SK-N-SH (cell line): ENCODE data around the gene PHF12. TPM values are rescaled to one million over a fixed set of nuclear protein-coding genes. Genes with fewer than 3 reads are reported as not detected.
A peak's percentile ranks its signal among the peaks of the same experiment; 100 is the strongest.

Source experiments
- CTCF ChIA-PET: fragments of 300-600, 350-600 bp; formaldehyde crosslinking; extraction: SDS; loops from one replicate; lab custom pipeline; 2021; lab: Yijun Ruan, JAX
- POLR2A ChIA-PET: fragments of 350-600 bp; sonication (Branson Sonifier 250); formaldehyde crosslinking; extraction: SDS; loops from one replicate; lab custom pipeline; 2020; ENCODE audit warnings: antibody characterized with exemption, inconsistent platforms; lab: Yijun Ruan, JAX
- DNase-seq: peaks from one replicate; pipeline ENCODE4 v3.0.0; 2012
- H2AFZ ChIP-seq: fragments of 200-600 bp; sonication (generic); 2 replicates; pipeline ENCODE4 v1.8.1; 2016; ENCODE audit warnings: antibody characterized with exemption, mild to moderate bottlenecking, low read depth
- H3F3A ChIP-seq: fragments of 200-600 bp; sonication (generic); replicated peaks from 2 replicates; pipeline ENCODE3; 2016; ENCODE audit warnings: antibody characterized with exemption, mild to moderate bottlenecking; ENCODE audit not compliant: insufficient read depth
- H3K27ac ChIP-seq, 2 experiments: fragments of 200-500 bp in 1 of 2; fragments of 200-600 bp in 1 of 2; sonication (Bioruptor generic) in 1 of 2; sonication (generic), shearing (Covaris generic) in 1 of 2; 2 replicates each; pipeline versions ENCODE4 v1.5.1 to v1.6.1; 2014 to 2016; ENCODE audit warnings: low read depth in 2 of 2, inconsistent platforms in 1 of 2, low read length in 1 of 2, mild to moderate bottlenecking in 1 of 2, mixed read lengths in 1 of 2
- H3K27me3 ChIP-seq: fragments of 200-600 bp; sonication (generic), shearing (Covaris generic); 2 replicates; pipeline ENCODE4 v1.6.1; 2016; ENCODE audit warnings: mixed run types; ENCODE audit not compliant: insufficient read depth
- H3K36me3 ChIP-seq, 2 experiments: fragments of 200-500 bp in 1 of 2; fragments of 200-600 bp in 1 of 2; sonication (Bioruptor generic) in 1 of 2; sonication (generic) in 1 of 2; replicated peaks in 1 of 2; 2 replicates each; pipeline versions ENCODE3 to v1.5.1; 2014 to 2016; ENCODE audit warnings: low read length in 1 of 2, mild to moderate bottlenecking in 1 of 2; ENCODE audit not compliant: insufficient read depth in 2 of 2, control insufficient read depth in 1 of 2
- H3K4me1 ChIP-seq, 2 experiments: fragments of 200-500 bp in 1 of 2; fragments of 200-600 bp in 1 of 2; sonication (Bioruptor generic) in 1 of 2; sonication (generic), shearing (Covaris generic) in 1 of 2; 2 replicates each; pipeline versions ENCODE4 v1.5.1 to v1.6.1; 2014 to 2016; ENCODE audit warnings: low read depth in 1 of 2, low read length in 1 of 2, mixed run types in 1 of 2; ENCODE audit not compliant: insufficient read depth in 2 of 2, control insufficient read depth in 1 of 2
- H3K4me2 ChIP-seq: fragments of 200-600 bp; sonication (generic), shearing (Covaris generic); 2 replicates; pipeline ENCODE4 v1.6.1; 2017; ENCODE audit warnings: mixed run types
- H3K4me3 ChIP-seq, 2 experiments: fragments of 200-500 bp in 1 of 2; fragments of 200-600 bp in 1 of 2; sonication (Bioruptor generic) in 1 of 2; sonication (generic), shearing (Covaris generic) in 1 of 2; 2 replicates each; pipeline versions ENCODE4 v1.5.1 to v1.8.1; 2014 to 2016; ENCODE audit warnings: low read depth in 2 of 2, inconsistent platforms in 1 of 2, low read length in 1 of 2, mild to moderate bottlenecking in 1 of 2, mixed read lengths in 1 of 2, moderate library complexity in 1 of 2
- H3K79me2 ChIP-seq: fragments of 200-600 bp; sonication (generic); 2 replicates; pipeline ENCODE4 v1.8.1; 2017; ENCODE audit warnings: mild to moderate bottlenecking; ENCODE audit not compliant: insufficient read depth
- H3K9ac ChIP-seq: fragments of 200-600 bp; sonication (generic); 2 replicates; pipeline ENCODE4 v1.6.1; 2017; ENCODE audit warnings: mixed run types
- H3K9me2 ChIP-seq: fragments of 200-600 bp; sonication (generic); 2 replicates; pipeline ENCODE4 v1.6.1; 2017; ENCODE audit warnings: mixed run types
- H3K9me3 ChIP-seq: fragments of 200-600 bp; sonication (generic); 2 replicates; pipeline ENCODE4 v1.6.1; 2017; ENCODE audit warnings: mixed run types, mild to moderate bottlenecking, moderate library complexity
- H4K20me1 ChIP-seq: fragments of 200-600 bp; sonication (generic); 2 replicates; pipeline ENCODE4 v1.6.1; 2017; ENCODE audit warnings: mild to moderate bottlenecking, mixed run types; ENCODE audit not compliant: insufficient read depth
- CHD2 ChIP-seq: fragments of 150-350 bp; IDR thresholded peaks from 2 replicates; pipeline ENCODE4 v1.6.1; 2018; ENCODE audit warnings: low read length; ENCODE audit not compliant: partially characterized antibody
- EZH2phosphoT487 ChIP-seq: fragments of 200-600 bp; sonication (generic); IDR thresholded peaks from 2 replicates; pipeline ENCODE4 v1.6.1; 2017; ENCODE audit warnings: low read depth, mixed run types, mild to moderate bottlenecking, antibody characterized with exemption, moderate library complexity, borderline replicate concordance
- FOSL2 ChIP-seq: IDR thresholded peaks from 2 replicates; pipeline ENCODE4 v1.4.0; 2012; ENCODE audit warnings: low read depth, mild to moderate bottlenecking, moderate library complexity, borderline replicate concordance
- JUND ChIP-seq: IDR thresholded peaks from 2 replicates; pipeline ENCODE4 v1.4.0; 2012
- MEF2A ChIP-seq: IDR thresholded peaks from 2 replicates; pipeline ENCODE4 v1.4.0; 2012; ENCODE audit warnings: low read depth, borderline replicate concordance
- MXI1 ChIP-seq: IDR thresholded peaks from 2 replicates; pipeline ENCODE4 v1.6.1; 2012; ENCODE audit warnings: mild to moderate bottlenecking, low read depth, low read length, improper control_type of control experiment
- NFIC ChIP-seq: IDR thresholded peaks from 2 replicates; pipeline ENCODE4 v1.4.0; 2012; ENCODE audit warnings: borderline replicate concordance
- NRF1 ChIP-seq: IDR thresholded peaks from 2 replicates; pipeline ENCODE4 v1.6.1; 2012; ENCODE audit warnings: low read depth, mild to moderate bottlenecking, low read length
- PBX3 ChIP-seq: IDR thresholded peaks from 2 replicates; pipeline ENCODE4; 2012
- POLR2AphosphoS5 ChIP-seq: IDR thresholded peaks from 2 replicates; pipeline ENCODE4 v1.6.1; 2012; ENCODE audit warnings: low read depth, low read length
- REST ChIP-seq: IDR thresholded peaks from 2 replicates; pipeline ENCODE4 v1.6.1; 2012; ENCODE audit warnings: mild to moderate bottlenecking, low read depth, low read length, moderate library complexity
- RXRA ChIP-seq: IDR thresholded peaks from 2 replicates; pipeline ENCODE4 v1.4.0; 2012; ENCODE audit warnings: low read depth, mild to moderate bottlenecking, borderline replicate concordance
- SIN3A ChIP-seq: IDR thresholded peaks from 2 replicates; pipeline ENCODE4 v1.6.1; 2012; ENCODE audit warnings: low read depth, mild to moderate bottlenecking, low read length, moderate library complexity, borderline replicate concordance
- TCF12 ChIP-seq: IDR thresholded peaks from 2 replicates; pipeline ENCODE4 v1.4.0; 2012
- TEAD4 ChIP-seq: IDR thresholded peaks from 2 replicates; pipeline ENCODE4 v1.4.0; 2012; ENCODE audit warnings: mild to moderate bottlenecking, borderline replicate concordance; ENCODE audit not compliant: insufficient read depth
- YY1 ChIP-seq: IDR thresholded peaks from 2 replicates; pipeline ENCODE4 v1.4.0; 2012; ENCODE audit warnings: low read depth, mild to moderate bottlenecking
- WGBS: methylation state at CpG from one replicate; pipeline ENCODE4 v1.1.6; 2017; ENCODE audit warnings: low lambda C conversion rate; 5-methylcytosine and 5-hydroxymethylcytosine counted together
- polyA plus RNA-seq, 3 experiments: library from polyadenylated mRNA; depleted of rRNA; stranded (reverse); fragments of >200 nt; gene quantifications; 2 replicates each; pipeline ENCODE4 v1.2.3, GENCODE V29; 2012

PHF12 gene
- polyA plus RNA-seq, 1 of the 3 experiments (the other 2 are of a cell fraction): 24.0 TPM

GRCh38 chr17:28978356-28978964 lies 27.1 kb upstream of the PHF12 start:
- 68% methylated on average over 2 of the region's 2 CpGs for WGBS
- Histone ChIP-seq H3F3A (no peaks in the 10 kb centered on the region), H3K79me2 (no peaks in the 10 kb centered on the region), H2AFZ (no peak overlapping the region), H3K9me2 (no peaks in the 10 kb centered on the region), H3K9ac (no peak overlapping the region), H3K4me2 (no peak overlapping the region), H3K4me1 (peaks cover 10 to 52% of the 10 kb centered on the region in 2 experiments), H3K36me3 (no peaks in the 10 kb centered on the region), H3K4me3 (no peak overlapping the region), H3K27ac (peak overlapping the region in 1 of 2 experiments; percentile 11; a peak in 1 of 4 replicates), H3K27me3 (peaks cover 4% of the 10 kb centered on the region; the same call in 1 of the 2 replicates), H3K9me3 (no peaks in the 10 kb centered on the region), H4K20me1 (0 out of 2 replicates have a peak, but pooled peaks cover 4% of the 10 kb centered on the region)
- CTCF ChIA-PET: interaction anchor here (1.0 to 3.4 kb wide), 8 partner anchors 14 to 602 kb away, joined by 3 to 11 read pairs (median 4); no protein-coding TSS in a partner anchor
- POLR2A ChIA-PET: no interaction called here
- no peak for DNase-seq
- TF ChIP-seq TCF12 (no peak), JUND (no peak), CHD2 (no peak), MEF2A (no peak), YY1 (no peak), SIN3A (no peak), PBX3 (no peak), TEAD4 (no peak), RXRA (no peak), NRF1 (no peak), MXI1 (no peak), FOSL2 (no peak), EZH2phosphoT487 (no peak), POLR2AphosphoS5 (no peak), REST (no peak), NFIC (no peak)
